Inflammatory macrophage treated with lipopolysaccharide for 4 hours (primary cell): ENCODE measurements around the gene ASCC3.
"Not testable (repeated sequence)": the region's sequence is repeated elsewhere in the genome, so short reads cannot be mapped to it uniquely, and the experiment has no call there.

ENCODE experiments used
- DNase-seq: peaks from one replicate; pipeline ENCODE4 v3.0.0-alpha.2; 2020

ASCC3 gene

GRCh38 chr6:100881707-100882040 is 545 bp upstream of the ASCC3 start:
- no peak for DNase-seq

- DNase-seq = peak; percentile 40
These were observed 828 bp downstream of the ASCC3 start for GRCh38 chr6:100880149-100880852.

DNA sequence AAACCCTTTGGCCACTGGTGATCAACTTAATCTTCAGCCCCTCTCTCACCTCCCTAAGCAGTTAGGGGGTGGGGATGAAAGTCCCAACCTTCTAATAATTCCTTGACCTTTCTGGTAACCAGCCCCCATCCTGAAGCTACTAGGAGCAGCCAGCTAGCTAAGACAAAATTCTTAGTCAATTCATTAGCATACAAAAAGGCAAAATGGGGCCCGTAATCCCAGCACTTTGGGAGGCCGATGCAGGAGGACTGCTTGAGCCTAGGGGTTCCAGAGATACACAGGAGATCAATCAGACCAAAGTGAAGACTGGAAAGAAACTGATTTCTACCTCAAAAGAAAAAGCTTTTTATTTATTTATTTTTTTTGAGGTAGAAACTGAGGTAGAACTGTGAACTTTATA is 1.8 kb downstream of the ASCC3 start:
- DNase-seq = no peak

GRCh38 chr6:100877851-100878250 is 3.3 kb downstream of the ASCC3 start:
- DNase-seq = no peak

DNA sequence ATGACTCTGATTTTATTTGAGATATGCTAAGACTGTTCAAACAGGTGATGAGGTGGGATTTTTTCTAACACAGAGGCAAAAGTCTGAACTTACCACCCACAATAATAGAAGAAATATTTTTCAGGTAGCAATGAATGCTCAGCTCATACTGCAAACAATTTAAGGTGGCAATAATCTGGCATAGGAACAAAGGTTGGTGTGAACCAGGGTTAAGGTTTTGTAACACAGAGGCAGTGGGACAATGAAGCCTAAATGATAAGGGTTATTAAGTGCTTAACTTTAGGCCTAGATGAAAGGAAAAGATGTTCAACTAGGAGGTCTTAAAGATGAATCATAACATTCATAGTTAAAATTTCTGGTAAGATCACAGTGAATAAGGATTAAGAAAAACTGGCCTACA is 4.9 kb downstream of the ASCC3 start:
- no peak for DNase-seq

- DNase-seq = no peak
These were observed 15.6 kb downstream of the ASCC3 start for GRCh38 chr6:100865525-100865924.

- no peak for DNase-seq
These were observed 19.1 kb downstream of the ASCC3 start for GRCh38 chr6:100862063-100862462.

DNA sequence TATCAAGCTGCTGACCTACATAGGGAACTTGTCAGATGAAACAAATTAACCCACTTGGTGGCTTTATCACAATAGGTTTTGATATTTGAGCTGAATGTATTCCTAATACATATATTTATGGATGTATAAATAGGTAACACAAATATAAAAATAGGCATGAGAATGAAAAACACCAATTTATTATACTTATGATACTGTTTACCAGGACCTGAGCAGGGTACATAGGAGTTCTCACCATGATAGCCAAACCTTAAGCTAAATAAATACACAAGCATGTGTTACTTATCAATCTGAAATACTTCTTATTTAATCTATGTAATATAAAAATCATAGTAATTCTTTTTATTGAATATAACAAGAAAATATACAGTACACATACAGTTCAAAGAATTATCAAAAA is 25.0 kb downstream of the ASCC3 start:
- DNase-seq = no peak

- no peak for DNase-seq
These were observed 29.3 kb downstream of the ASCC3 start for GRCh38 chr6:100851819-100852218.

DNA sequence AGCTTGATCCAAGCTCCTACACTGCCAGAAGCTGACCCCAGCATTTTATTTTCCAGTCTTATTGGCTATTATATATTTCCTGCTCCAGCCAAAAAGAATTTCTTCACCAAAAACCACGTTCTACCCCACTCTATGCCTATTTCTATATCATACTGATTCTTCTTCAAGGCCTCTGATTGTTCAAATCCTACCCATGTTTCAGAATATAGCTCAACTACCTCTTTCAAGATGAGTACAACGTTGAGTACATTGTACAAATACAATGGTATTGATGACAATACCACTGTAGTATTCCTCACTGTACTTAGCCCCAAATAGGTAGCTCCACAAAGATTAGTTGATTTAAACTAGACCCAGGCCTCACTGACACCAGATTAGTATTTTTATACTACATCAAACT is 31.0 kb downstream of the ASCC3 start:
- DNase-seq = no peak

DNA sequence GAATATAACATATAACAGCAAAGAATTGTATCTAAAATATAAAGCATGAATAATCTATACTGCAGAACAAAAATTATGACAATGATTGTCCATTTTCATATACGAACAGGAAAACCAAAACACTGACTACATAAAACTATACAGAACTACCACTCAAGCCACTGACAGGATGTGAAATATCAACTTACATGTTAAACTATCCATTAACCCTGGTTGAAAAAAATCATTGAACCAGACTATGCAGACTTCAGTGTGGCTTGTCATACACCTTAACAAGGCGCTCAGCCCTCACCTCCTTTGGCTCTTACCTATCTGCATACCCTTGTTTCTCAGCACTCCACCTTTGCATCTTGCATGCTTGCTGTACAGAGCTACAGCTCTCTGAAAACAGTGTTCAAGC is 34.9 kb downstream of the ASCC3 start:
- no peak for DNase-seq

DNA sequence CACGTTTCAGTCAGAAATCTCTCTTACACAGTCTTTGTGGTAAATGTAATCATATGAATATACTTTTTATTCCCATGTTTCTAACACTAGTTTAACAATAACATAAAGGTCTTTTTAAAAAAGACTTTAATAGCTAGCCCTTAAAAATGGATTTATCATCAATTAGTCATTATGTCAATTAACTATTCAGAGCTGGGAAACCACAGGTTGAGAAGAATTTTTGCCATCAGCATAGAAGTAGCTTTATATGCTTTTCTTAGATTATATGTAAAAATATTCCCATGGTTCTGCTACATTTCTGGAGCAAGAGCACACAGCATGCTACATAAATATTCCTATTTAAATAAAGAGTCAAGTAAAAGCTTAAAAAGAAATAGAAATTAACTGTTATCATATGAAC is 35.5 kb downstream of the ASCC3 start:
- DNase-seq = no peak

DNA sequence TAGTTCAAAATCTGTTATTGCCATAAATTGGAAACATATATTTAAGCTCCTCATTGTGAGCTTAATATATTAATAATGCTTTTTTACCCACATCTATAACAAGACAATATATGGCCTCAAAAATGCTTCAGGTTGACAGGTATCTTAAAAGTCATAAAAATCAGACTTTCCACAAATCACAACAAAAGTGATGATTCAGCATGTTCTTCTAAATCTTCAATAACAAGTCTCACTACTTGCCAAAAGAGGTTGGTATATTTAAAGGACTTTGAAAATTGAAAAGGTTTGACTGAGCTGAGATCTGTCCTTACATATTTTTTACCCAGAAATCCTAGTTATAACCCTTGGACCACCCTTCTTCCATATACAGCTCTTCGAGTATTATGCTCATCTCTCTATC is 41.7 kb downstream of the ASCC3 start:
- no peak for DNase-seq

DNA sequence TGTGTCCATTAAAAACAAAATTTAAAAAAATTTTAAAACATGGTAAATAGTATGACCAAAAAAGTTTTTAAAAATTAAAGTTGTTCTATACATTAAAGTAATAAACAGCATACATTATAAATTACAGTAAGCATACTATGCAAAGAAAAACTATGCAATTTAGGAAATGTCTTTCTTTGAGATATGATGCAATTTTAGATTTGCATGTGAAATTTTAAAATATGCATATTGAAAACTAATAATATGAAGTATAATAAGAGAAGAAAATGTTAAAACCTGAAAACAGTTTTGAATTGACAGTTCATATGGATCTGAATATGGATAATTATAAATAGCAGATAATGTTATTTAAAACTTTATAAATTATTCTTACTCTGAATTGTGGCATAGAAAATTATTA is 43.1 kb downstream of the ASCC3 start:
- no peak for DNase-seq

DNA sequence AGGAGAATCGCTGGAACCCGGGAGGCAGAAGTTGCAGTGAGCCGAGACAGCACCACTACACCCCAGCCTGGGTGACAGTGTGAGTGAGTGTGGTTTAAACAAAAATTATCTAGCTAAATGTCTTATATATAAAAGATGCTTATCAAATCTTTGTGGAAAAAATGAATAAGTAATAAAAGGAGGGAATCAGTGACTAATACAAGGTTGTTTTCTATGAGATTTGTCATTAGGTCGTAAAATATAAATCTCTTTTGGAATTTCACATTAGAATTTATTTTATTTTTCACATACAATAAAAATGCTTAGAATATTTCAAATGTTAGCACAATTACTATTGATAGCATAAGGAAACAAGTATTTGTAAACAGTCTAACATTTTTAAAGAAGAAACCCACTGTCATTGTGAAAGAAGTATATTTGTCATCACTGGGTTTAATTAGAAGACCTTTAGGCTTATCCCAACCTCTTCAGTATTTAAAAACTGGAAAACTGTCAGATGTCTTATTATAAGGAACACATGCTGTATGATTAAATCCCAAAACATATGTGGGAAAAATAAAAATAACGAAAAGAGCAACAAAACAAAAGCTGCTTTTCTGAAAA is 47.1 kb downstream of the ASCC3 start:
- DNase-seq = no peak

- not testable (repeated sequence) for DNase-seq
These were observed 52.0 kb downstream of the ASCC3 start for GRCh38 chr6:100829077-100829595.

DNA sequence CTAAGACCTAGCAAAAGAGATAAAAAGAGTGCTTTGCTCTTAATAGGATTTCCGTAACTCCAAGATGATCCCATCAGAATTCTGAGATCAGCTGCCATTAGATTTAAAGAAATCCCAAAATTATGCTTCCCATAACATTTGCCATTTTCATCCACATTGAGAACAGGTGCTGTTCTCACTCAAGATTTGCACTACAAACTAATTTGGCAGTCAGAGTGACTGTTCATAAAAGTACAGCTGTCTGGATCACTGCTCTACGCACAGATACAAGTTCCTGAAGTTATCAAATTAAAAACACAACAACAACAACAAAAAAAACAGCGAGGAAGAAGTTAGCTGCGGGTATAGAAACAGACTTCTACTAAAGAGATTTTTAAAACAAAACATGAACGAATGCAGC is 58.1 kb downstream of the ASCC3 start:
- no peak for DNase-seq

- no peak for DNase-seq
These were observed 63.1 kb downstream of the ASCC3 start for GRCh38 chr6:100818066-100818465.

- DNase-seq = no peak
These were observed 71.1 kb downstream of the ASCC3 start for GRCh38 chr6:100810015-100810414.

- DNase-seq = no peak
These were observed 71.8 kb downstream of the ASCC3 start for GRCh38 chr6:100809346-100809745.

- no peak for DNase-seq
These were observed 72.4 kb downstream of the ASCC3 start for GRCh38 chr6:100808638-100809275.

DNA sequence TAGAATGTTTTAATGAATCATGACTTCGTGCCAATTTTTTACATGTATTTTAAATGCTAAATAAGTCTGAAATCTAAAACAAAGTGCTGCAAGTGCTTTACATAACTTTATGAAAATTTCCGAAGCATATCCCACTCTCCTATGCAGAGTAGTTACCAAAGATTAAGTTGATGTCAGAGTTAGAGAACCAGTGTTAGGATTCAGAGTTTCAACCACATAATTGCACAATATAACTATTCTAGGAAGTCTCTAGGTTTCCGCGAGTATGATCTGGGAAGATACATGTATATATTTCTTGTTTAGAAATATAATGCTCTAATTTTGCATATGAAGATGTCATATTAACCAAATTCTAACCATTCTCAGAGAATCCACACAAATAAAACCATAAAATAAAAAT is 74.8 kb downstream of the ASCC3 start:
- DNase-seq = peak; percentile 76

DNA sequence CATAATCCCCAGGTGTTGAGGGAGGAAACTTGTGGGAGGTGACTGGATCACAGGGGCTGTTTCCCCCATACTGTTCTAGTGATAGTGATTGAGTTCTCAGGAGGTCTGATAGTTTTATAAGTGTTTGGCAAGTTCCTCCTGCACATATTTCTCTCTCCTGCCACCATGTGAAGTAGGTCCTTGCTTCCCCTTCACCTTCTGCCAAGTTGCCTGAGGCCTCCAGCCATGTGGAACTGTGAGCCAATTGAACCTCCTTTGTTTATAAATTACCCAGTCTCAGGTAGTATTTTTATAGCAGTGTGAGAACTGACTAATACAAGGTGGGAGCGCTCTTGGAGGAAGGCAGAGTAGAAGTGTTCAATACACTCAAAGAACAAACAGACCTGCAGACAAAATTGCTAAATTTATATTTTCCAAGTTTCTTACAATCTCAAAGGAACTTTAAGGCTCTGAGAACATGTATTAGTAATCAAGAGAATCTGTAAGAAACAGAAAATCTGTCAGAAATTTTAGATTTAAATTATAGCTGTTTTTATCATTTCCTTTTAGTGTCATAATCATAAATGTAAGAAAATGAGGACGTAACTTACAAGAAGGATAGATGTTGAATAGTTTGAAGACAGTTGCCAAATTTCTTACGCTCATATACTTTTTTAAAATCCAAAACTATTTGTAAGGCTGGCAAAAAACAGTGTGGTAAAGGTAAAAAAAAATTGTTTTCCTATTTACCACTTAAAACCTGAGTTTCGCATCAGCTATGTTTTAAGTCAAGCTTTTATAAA is 77.7 kb downstream of the ASCC3 start:
- no peak for DNase-seq

DNA sequence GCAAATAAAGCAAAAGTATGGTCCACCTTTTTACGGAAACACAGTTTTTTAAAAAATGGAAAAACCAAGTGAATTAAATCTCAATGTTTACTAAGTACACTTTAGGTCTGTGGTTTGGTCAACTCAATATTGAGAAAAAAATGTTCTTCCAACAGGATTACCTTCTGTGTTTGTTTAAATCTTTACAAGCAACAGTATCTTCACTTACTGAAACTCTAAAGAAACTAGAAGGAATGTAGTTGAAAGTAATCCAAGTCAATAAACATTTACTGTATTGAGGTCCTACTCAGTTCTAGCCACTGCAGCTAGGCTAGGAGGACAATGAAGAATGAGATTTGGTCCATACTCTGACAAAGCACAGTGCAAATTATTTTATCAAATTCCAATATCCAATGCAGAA is 80.1 kb downstream of the ASCC3 start:
- DNase-seq = no peak
